H9 (cell line): Measurements from ENCODE around the gene WNT6. TPM values are rescaled to one million over a fixed set of nuclear protein-coding genes. Genes with fewer than 3 reads are reported as not detected.

Source experiments
- DNase-seq: peaks from one replicate; pipeline ENCODE4 v3.0.0-alpha.2; 2017
- H2AFZ ChIP-seq: one replicate; pipeline ENCODE4 v1.6.1; 2013; ENCODE audit warnings: mild to moderate bottlenecking, low read length, control low read depth, moderate library complexity
- H2AK5ac ChIP-seq: 2 replicates; pipeline ENCODE4 v1.6.1; 2013; ENCODE audit warnings: low read length, control low read depth, mixed read lengths; ENCODE audit not compliant: insufficient read length
- H2BK120ac ChIP-seq: one replicate; pipeline ENCODE4 v1.6.1; 2013; ENCODE audit warnings: low read depth, mild to moderate bottlenecking, low read length, control low read depth, inconsistent platforms; ENCODE audit not compliant: poor library complexity, severe bottlenecking
- H2BK12ac ChIP-seq: 2 replicates; pipeline ENCODE4 v1.6.1; 2013; ENCODE audit warnings: low read length, control low read depth, mixed read lengths, low read depth; ENCODE audit not compliant: insufficient read length
- H2BK15ac ChIP-seq: 2 replicates; pipeline ENCODE4 v1.6.1; 2013; ENCODE audit warnings: low read depth, low read length, control low read depth
- H2BK20ac ChIP-seq: one replicate; pipeline ENCODE4 v1.6.1; 2013; ENCODE audit warnings: low read depth, mild to moderate bottlenecking, low read length, control low read depth, inconsistent platforms; ENCODE audit not compliant: poor library complexity, severe bottlenecking
- H2BK5ac ChIP-seq: 2 replicates; pipeline ENCODE4 v1.6.1; 2013; ENCODE audit warnings: low read length, control low read depth, mixed read lengths; ENCODE audit not compliant: insufficient read length
- H3K14ac ChIP-seq: 2 replicates; pipeline ENCODE4 v1.6.1; 2013; ENCODE audit warnings: low read length, control low read depth; ENCODE audit not compliant: insufficient read depth
- H3K18ac ChIP-seq: 2 replicates; pipeline ENCODE4 v1.6.1; 2013; ENCODE audit warnings: low read depth, mild to moderate bottlenecking, mixed read lengths, low read length, control low read depth; ENCODE audit not compliant: insufficient read length
- H3K23ac ChIP-seq: 2 replicates; pipeline ENCODE4 v1.6.1; 2013; ENCODE audit warnings: low read length, control low read depth, mixed read lengths, low read depth; ENCODE audit not compliant: insufficient read length
- H3K23me2 ChIP-seq: 2 replicates; pipeline ENCODE4 v1.6.1; 2013; ENCODE audit warnings: low read depth, mild to moderate bottlenecking, mixed read lengths, low read length, control low read depth; ENCODE audit not compliant: insufficient read length, poor library complexity, severe bottlenecking
- H3K27ac ChIP-seq: 2 replicates; pipeline ENCODE4 v1.5.1; 2013; ENCODE audit warnings: low read length, control low read depth, mixed read lengths, low read depth; ENCODE audit not compliant: insufficient read length
- H3K27me3 ChIP-seq: 2 replicates; pipeline ENCODE4 v1.6.1; 2013; ENCODE audit warnings: low read length, control low read depth, inconsistent platforms; ENCODE audit not compliant: insufficient read depth
- H3K4ac ChIP-seq: 2 replicates; pipeline ENCODE4 v1.6.1; 2013; ENCODE audit warnings: low read depth, mild to moderate bottlenecking, control low read depth, inconsistent platforms, low read length, moderate library complexity
- H3K4me1 ChIP-seq: 2 replicates; pipeline ENCODE4 v1.6.1; 2013; ENCODE audit warnings: low read length, control low read depth, inconsistent platforms; ENCODE audit not compliant: insufficient read depth
- H3K4me2 ChIP-seq: 2 replicates; pipeline ENCODE4 v1.6.1; 2013; ENCODE audit warnings: low read length, control low read depth, mixed read lengths; ENCODE audit not compliant: insufficient read length, insufficient read depth
- H3K56ac ChIP-seq: 2 replicates; pipeline ENCODE4 v1.6.1; 2013; ENCODE audit warnings: low read depth, mild to moderate bottlenecking, mixed read lengths, low read length, control low read depth; ENCODE audit not compliant: insufficient read length
- H3K79me1 ChIP-seq: 2 replicates; pipeline ENCODE4 v1.6.1; 2013; ENCODE audit warnings: low read depth, mild to moderate bottlenecking, moderate library complexity, low read length, control low read depth, inconsistent platforms; ENCODE audit not compliant: insufficient read depth, poor library complexity, severe bottlenecking
- H3K79me2 ChIP-seq: 2 replicates; pipeline ENCODE4 v1.6.1; 2013; ENCODE audit warnings: low read length, control low read depth, inconsistent platforms; ENCODE audit not compliant: insufficient read depth
- H3K9ac ChIP-seq: 2 replicates; pipeline ENCODE4 v1.6.1; 2013; ENCODE audit warnings: low read length, control low read depth, mixed read lengths; ENCODE audit not compliant: insufficient read length; ENCODE audit errors: extremely low read depth
- H3K9me3 ChIP-seq: one replicate; pipeline ENCODE4 v1.6.1; 2013; ENCODE audit warnings: low read depth, low read length, inconsistent platforms; ENCODE audit not compliant: control insufficient read depth
- H3T11ph ChIP-seq: one replicate; pipeline ENCODE4 v1.6.1; 2013; ENCODE audit warnings: mild to moderate bottlenecking, low read length, control low read depth, inconsistent platforms
- H4K20me1 ChIP-seq: one replicate; pipeline ENCODE4 v1.6.1; 2013; ENCODE audit not compliant: control insufficient read depth, insufficient read length, insufficient read depth
- H4K5ac ChIP-seq: 2 replicates; pipeline ENCODE4 v1.6.1; 2013; ENCODE audit warnings: low read depth, mild to moderate bottlenecking, mixed read lengths, low read length, control low read depth; ENCODE audit not compliant: insufficient read length
- H4K8ac ChIP-seq: replicated peaks from 2 replicates; pipeline ENCODE4 v1.6.1; 2013; ENCODE audit warnings: low read length, control low read depth, mixed read lengths, low read depth; ENCODE audit not compliant: insufficient read length
- H4K91ac ChIP-seq: 2 replicates; pipeline ENCODE4 v1.6.1; 2013; ENCODE audit warnings: low read depth, mild to moderate bottlenecking, moderate library complexity, mixed read lengths, low read length, control low read depth; ENCODE audit not compliant: insufficient read length
- H3K27ac Mint-ChIP-seq, 3 experiments: 2 replicates in 2 of 3; 3 replicates in 1 of 3; pipeline ENCODE4 v1.8.0; 2020 to 2021; ENCODE audit warnings: mixed read lengths in 3 of 3, mild to moderate bottlenecking in 1 of 3, moderate library complexity in 1 of 3
- H3K27me3 Mint-ChIP-seq: 2 replicates; pipeline ENCODE4 v1.8.0; 2021; ENCODE audit warnings: low read depth, mild to moderate bottlenecking, moderate library complexity, mixed read lengths
- H3K36me3 Mint-ChIP-seq, 3 experiments: 2 replicates in 2 of 3; 3 replicates in 1 of 3; pipeline ENCODE4 v1.8.0; 2020 to 2021; ENCODE audit warnings: low read depth in 3 of 3, mixed read lengths in 3 of 3; ENCODE audit not compliant: insufficient read depth in 1 of 3
- H3K4me1 Mint-ChIP-seq, 2 experiments: 2 replicates each; pipeline ENCODE4 v1.8.0; 2020; ENCODE audit warnings: mixed read lengths in 2 of 2
- H3K4me3 Mint-ChIP-seq, 2 experiments: 2 replicates in 1 of 2; 3 replicates in 1 of 2; pipeline ENCODE4 v1.8.0; 2020 to 2021; ENCODE audit warnings: mild to moderate bottlenecking in 2 of 2, mixed read lengths in 2 of 2, moderate library complexity in 1 of 2
- H3K9me3 Mint-ChIP-seq, 2 experiments: 2 replicates in 1 of 2; 3 replicates in 1 of 2; pipeline ENCODE4 v1.8.0; 2020; ENCODE audit warnings: mild to moderate bottlenecking in 2 of 2, mixed read lengths in 2 of 2, moderate library complexity in 1 of 2
- CTCF ChIP-seq: fragments of 200-600 bp; sonication (generic); conservative IDR thresholded peaks from 3 replicates; pipeline ENCODE4 v1.8.0; 2021; ENCODE audit warnings: antibody characterized with exemption, mild to moderate bottlenecking
- WGBS: extraction: QIAGEN DNeasy Blood & Tissue Kit; methylation state at CpG from one replicate; pipeline ENCODE4 v1.1.7; 2013; ENCODE audit warnings: missing lambda C conversion rate, low lambda C conversion rate, mixed read lengths; ENCODE audit not compliant: insufficient read length; ENCODE audit errors: extremely low coverage; 5-methylcytosine and 5-hydroxymethylcytosine counted together
- total RNA-seq: library from RNA; stranded (reverse); gene quantifications from 2 replicates; pipeline ENCODE4 v1.2.1, GENCODE V29; 2021

Gene WNT6
- total RNA-seq, 1 experiment from 2014 or later = not detected

- no peaks in the 10 kb centered on the region for H4K20me1 ChIP-seq
- H3K9me3 Mint-ChIP-seq = peaks cover 0 to 3% of the 10 kb centered on the region in 2 experiments; a peak in 1 of 5 replicates
- H3K4me2 ChIP-seq = no peak overlapping the region
- peaks cover 86% of the 10 kb centered on the region for H3K27me3 Mint-ChIP-seq
- WGBS = no CpG with 5 or more reads among the region's 12 CpGs
- no peak overlapping the region for H4K91ac ChIP-seq
- H2BK5ac ChIP-seq = no peak overlapping the region
- no peaks in the 10 kb centered on the region for H3K79me1 ChIP-seq
- no peak overlapping the region for H2BK15ac ChIP-seq
- H3K27ac Mint-ChIP-seq = no peak overlapping the region; a peak in 1 of 7 replicates
- H2BK20ac ChIP-seq = no peak overlapping the region
- no peak for DNase-seq
- peaks cover 3% of the 10 kb centered on the region for H3K23me2 ChIP-seq
- H3K9ac ChIP-seq = no peak overlapping the region
- H2BK12ac ChIP-seq = no peak overlapping the region
- no peak overlapping the region for H3K56ac ChIP-seq
- H3K4me1 ChIP-seq = no peaks in the 10 kb centered on the region; the same call in 1 of the 2 replicates
- H3K36me3 Mint-ChIP-seq = no peaks in the 10 kb centered on the region
- H3K18ac ChIP-seq = no peak overlapping the region
- no peak overlapping the region for H3K23ac ChIP-seq
- H3K27ac ChIP-seq = no peak overlapping the region
- H3K79me2 ChIP-seq = no peaks in the 10 kb centered on the region
- H2AK5ac ChIP-seq = no peak overlapping the region
- H3K4me1 Mint-ChIP-seq = peaks cover 34 to 64% of the 10 kb centered on the region in 2 experiments
- TF ChIP-seq CTCF = no peak
- no peaks in the 10 kb centered on the region for H3K9me3 ChIP-seq
- H3T11ph ChIP-seq = no peak overlapping the region
- no peak overlapping the region for H2AFZ ChIP-seq
- H3K27me3 ChIP-seq = peaks cover 72% of the 10 kb centered on the region
- no peak overlapping the region for H4K8ac ChIP-seq
- H3K4me3 Mint-ChIP-seq = no peak overlapping the region; a peak in 1 of 5 replicates
- H3K4ac ChIP-seq = no peak overlapping the region
- no peak overlapping the region for H3K14ac ChIP-seq
- H4K5ac ChIP-seq = no peak overlapping the region
- H2BK120ac ChIP-seq = no peak overlapping the region
Measured at GRCh38 chr2:218856167-218856895, 3.3 kb upstream of the WNT6 start.
